OCI-LY7 (cell line): Measurements from ENCODE around the gene MT1HL1. TPM values are rescaled to one million over a fixed set of nuclear protein-coding genes. Genes with fewer than 3 reads are reported as not detected.

Source experiments
- BruUV-seq: library from RNA; stranded (reverse); fragments of 400-500 nt; replicated peaks from 2 replicates; lab custom pipeline; 2021; lab: Mats Ljungman, UMichigan
- CTCF ChIA-PET: fragments of 300-600 bp; sonication (Branson Sonifier 250); formaldehyde crosslinking; loops from one replicate; lab custom pipeline; 2022; ENCODE audit warnings: antibody characterized with exemption; ENCODE audit not compliant: unreplicated experiment; lab: Charles Lee
- POLR2A ChIA-PET: fragments of 300-600 bp; sonication (Branson Sonifier 250); formaldehyde crosslinking; loops from one replicate; lab custom pipeline; 2022; ENCODE audit warnings: antibody characterized with exemption; lab: Charles Lee
- DNase-seq: peaks from one replicate; pipeline ENCODE4 v3.0.0-alpha.2; 2015; ENCODE audit warnings: low spot score
- H2AFZ ChIP-seq: fragments of 200-600 bp; sonication (generic), shearing (Covaris generic); 2 replicates; pipeline ENCODE4 v1.6.1; 2014; ENCODE audit warnings: mild to moderate bottlenecking, antibody characterized with exemption, low read length, moderate library complexity
- H3K27ac ChIP-seq: fragments of 200-600 bp; sonication (generic); 2 replicates; pipeline ENCODE4 v1.5.1; 2014; ENCODE audit warnings: mixed run types, low read depth, mild to moderate bottlenecking, moderate library complexity, low read length, inconsistent platforms; ENCODE audit not compliant: poor library complexity, severe bottlenecking
- H3K36me3 ChIP-seq: fragments of 200-600 bp; sonication (generic); 2 replicates; pipeline ENCODE4 v1.6.1; 2014; ENCODE audit warnings: mild to moderate bottlenecking, antibody characterized with exemption, low read length, moderate library complexity, mixed read lengths; ENCODE audit not compliant: insufficient read depth
- H3K4me1 ChIP-seq: fragments of 200-600 bp; sonication (generic); 2 replicates; pipeline ENCODE4 v1.5.1; 2014; ENCODE audit warnings: mild to moderate bottlenecking, low read length; ENCODE audit not compliant: insufficient read depth, poor library complexity, severe bottlenecking
- H3K4me2 ChIP-seq: fragments of 200-600 bp; sonication (generic); 2 replicates; pipeline ENCODE4 v1.6.1; 2014; ENCODE audit warnings: mild to moderate bottlenecking, low read length
- H3K4me3 ChIP-seq: fragments of 200-600 bp; sonication (generic); 2 replicates; pipeline ENCODE4 v1.5.1; 2014; ENCODE audit warnings: mild to moderate bottlenecking, low read depth, low read length; ENCODE audit not compliant: poor library complexity, severe bottlenecking
- H3K79me2 ChIP-seq: fragments of 200-600 bp; sonication (generic); 2 replicates; pipeline ENCODE4 v1.6.1; 2016; ENCODE audit warnings: low read depth, mild to moderate bottlenecking, low read length, moderate library complexity, mixed read lengths; ENCODE audit not compliant: insufficient read depth
- H3K9me2 ChIP-seq: fragments of 200-600 bp; sonication (generic); 2 replicates; pipeline ENCODE4 v1.6.1; 2016; ENCODE audit warnings: mild to moderate bottlenecking, low read length, mixed read lengths; ENCODE audit not compliant: insufficient read depth
- H3K9me3 ChIP-seq: fragments of 200-600 bp; sonication (generic); 2 replicates; pipeline ENCODE4 v1.6.1; 2014; ENCODE audit warnings: mild to moderate bottlenecking, mixed run types, low read length, mixed read lengths
- H4K20me1 ChIP-seq: fragments of 200-600 bp; sonication (generic); 2 replicates; pipeline ENCODE4 v1.6.1; 2014; ENCODE audit warnings: mild to moderate bottlenecking, antibody characterized with exemption, low read length, moderate library complexity, mixed read lengths; ENCODE audit not compliant: insufficient read depth
- CTCF ChIP-seq: fragments of 200-600 bp; sonication (generic); conservative IDR thresholded peaks from 2 replicates; pipeline ENCODE4 v1.5.1; 2014; ENCODE audit warnings: mild to moderate bottlenecking, antibody characterized with exemption, low read length, moderate library complexity, mixed read lengths
- EZH2phosphoT487 ChIP-seq: fragments of 200-600 bp; sonication (generic); IDR thresholded peaks from 2 replicates; pipeline ENCODE4 v1.6.1; 2018; ENCODE audit warnings: low read depth, borderline replicate concordance, mild to moderate bottlenecking, mixed run types, antibody characterized with exemption, low read length, moderate library complexity, mixed read lengths
- intact Hi-C: fragments of 100-400 bp; cut with micrococcal nuclease; formaldehyde crosslinking; loops from one replicate; pipeline ENCODE4 v1.10.0; 2022; ENCODE audit not compliant: unreplicated experiment
- total RNA-seq, 2 experiments: library from RNA; depleted of rRNA in 1 of 2; stranded (reverse); fragments of >200 nt in 1 of 2; shearing (Covaris generic) in 1 of 2; gene quantifications; 2 replicates each; pipeline ENCODE4 v1.2.3, GENCODE V29; 2014 to 2022

The MT1HL1 gene
- total RNA-seq, 2 experiments from 2014 or later = not detected

- Histone ChIP-seq H3K79me2 (no peaks in the 10 kb centered on the region), H3K9me3 (no peaks in the 10 kb centered on the region), H3K27ac (no peak overlapping the region), H3K4me2 (no peak overlapping the region), H3K4me1 (no peaks in the 10 kb centered on the region), H3K4me3 (no peak overlapping the region), H2AFZ (no peak overlapping the region), H3K36me3 (no peaks in the 10 kb centered on the region), H4K20me1 (no peaks in the 10 kb centered on the region), H3K9me2 (no peaks in the 10 kb centered on the region)
- POLR2A ChIA-PET = interaction anchor here (0.5 to 1.1 kb wide), 5 partner anchors 18 to 274 kb away, joined by 3 to 4 read pairs (median 3); no protein-coding TSS in a partner anchor
- intact Hi-C loops = no loop called here
- DNase-seq = no peak
- CTCF ChIA-PET = no interaction called here
- BruUV-seq = no TSS peak
- TF ChIP-seq EZH2phosphoT487 = no peak
- TF ChIP-seq CTCF = no peak
Observed at GRCh38 chr1:237043846-237044636, 39.8 kb upstream of the MT1HL1 start.

- Histone ChIP-seq H4K20me1 (no peaks in the 10 kb centered on the region), H3K79me2 (no peaks in the 10 kb centered on the region), H3K9me2 (no peaks in the 10 kb centered on the region), H3K4me1 (no peaks in the 10 kb centered on the region), H3K9me3 (no peaks in the 10 kb centered on the region), H3K4me3 (no peak overlapping the region), H3K36me3 (no peaks in the 10 kb centered on the region), H3K4me2 (no peak overlapping the region), H3K27ac (no peak overlapping the region), H2AFZ (no peak overlapping the region)
- intact Hi-C loops = no loop called here
- no peak for DNase-seq
- CTCF ChIA-PET = no interaction called here
- TF ChIP-seq EZH2phosphoT487 = no peak
- no peak for TF ChIP-seq CTCF
- POLR2A ChIA-PET = interaction anchor here (1.0 kb wide), 1 partner anchor 121 kb away, joined by 3 read pairs; no protein-coding TSS in a partner anchor
- BruUV-seq = no TSS peak
Observed at GRCh38 chr1:237042892-237043576, 38.8 kb upstream of the MT1HL1 start.
